Mesothelial cell of epicardium (in vitro differentiated cells): ENCODE measurements around the gene UNC5A. TPM values are rescaled to one million over a fixed set of nuclear protein-coding genes. Genes with fewer than 3 reads are reported as not detected.

Experiments
- DNase-seq, 2 experiments: peaks; one replicate each; pipeline ENCODE4 v3.0.0; 2021; ENCODE audit warnings: low spot score in 2 of 2; ENCODE audit not compliant: unreplicated experiment in 2 of 2
- H3K27ac Mint-ChIP-seq: 2 replicates; pipeline ENCODE4 v1.8.0; 2021; ENCODE audit warnings: mixed read lengths
- H3K27me3 Mint-ChIP-seq: 2 replicates; pipeline ENCODE4 v1.8.0; 2021; ENCODE audit warnings: low read depth, mixed read lengths
- H3K36me3 Mint-ChIP-seq: 2 replicates; pipeline ENCODE4 v1.8.0; 2021; ENCODE audit warnings: mixed read lengths
- H3K4me1 Mint-ChIP-seq: 2 replicates; pipeline ENCODE4 v1.8.0; 2021; ENCODE audit warnings: mixed read lengths
- H3K4me3 Mint-ChIP-seq: 2 replicates; pipeline ENCODE4 v1.8.0; 2021; ENCODE audit warnings: mild to moderate bottlenecking, moderate library complexity, mixed read lengths
- H3K9me3 Mint-ChIP-seq: 2 replicates; pipeline ENCODE4 v1.8.0; 2021; ENCODE audit warnings: mixed read lengths
- total RNA-seq: library from RNA; stranded (reverse); gene quantifications from 3 replicates; pipeline ENCODE4 v1.2.1, GENCODE V29; 2021
- TF ChIP-seq, protein P1 (sequence below): fragments of 200-600 bp; sonication (generic); IDR thresholded peaks from one replicate; pipeline ENCODE4 v1.5.0; 2021; ENCODE audit warnings: antibody characterized with exemption; ENCODE audit not compliant: unreplicated experiment

UNC5A gene
- total RNA-seq, 1 donor from 2014 or later, result not detected

- H3K4me1 Mint-ChIP-seq, result peaks cover 9% of the 10 kb centered on the region
- H3K27ac Mint-ChIP-seq, result no peak overlapping the region
- no peak overlapping the region for H3K4me3 Mint-ChIP-seq
- peaks cover 59% of the 10 kb centered on the region for H3K27me3 Mint-ChIP-seq
- no peaks in the 10 kb centered on the region for H3K36me3 Mint-ChIP-seq
- TF ChIP-seq, protein P1, sequence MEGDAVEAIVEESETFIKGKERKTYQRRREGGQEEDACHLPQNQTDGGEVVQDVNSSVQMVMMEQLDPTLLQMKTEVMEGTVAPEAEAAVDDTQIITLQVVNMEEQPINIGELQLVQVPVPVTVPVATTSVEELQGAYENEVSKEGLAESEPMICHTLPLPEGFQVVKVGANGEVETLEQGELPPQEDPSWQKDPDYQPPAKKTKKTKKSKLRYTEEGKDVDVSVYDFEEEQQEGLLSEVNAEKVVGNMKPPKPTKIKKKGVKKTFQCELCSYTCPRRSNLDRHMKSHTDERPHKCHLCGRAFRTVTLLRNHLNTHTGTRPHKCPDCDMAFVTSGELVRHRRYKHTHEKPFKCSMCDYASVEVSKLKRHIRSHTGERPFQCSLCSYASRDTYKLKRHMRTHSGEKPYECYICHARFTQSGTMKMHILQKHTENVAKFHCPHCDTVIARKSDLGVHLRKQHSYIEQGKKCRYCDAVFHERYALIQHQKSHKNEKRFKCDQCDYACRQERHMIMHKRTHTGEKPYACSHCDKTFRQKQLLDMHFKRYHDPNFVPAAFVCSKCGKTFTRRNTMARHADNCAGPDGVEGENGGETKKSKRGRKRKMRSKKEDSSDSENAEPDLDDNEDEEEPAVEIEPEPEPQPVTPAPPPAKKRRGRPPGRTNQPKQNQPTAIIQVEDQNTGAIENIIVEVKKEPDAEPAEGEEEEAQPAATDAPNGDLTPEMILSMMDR, result no peak
- no peak for DNase-seq
- H3K9me3 Mint-ChIP-seq, result no peaks in the 10 kb centered on the region
These were observed 50.9 kb downstream of the UNC5A start for GRCh38 chr5:176861276-176861675.

DNA sequence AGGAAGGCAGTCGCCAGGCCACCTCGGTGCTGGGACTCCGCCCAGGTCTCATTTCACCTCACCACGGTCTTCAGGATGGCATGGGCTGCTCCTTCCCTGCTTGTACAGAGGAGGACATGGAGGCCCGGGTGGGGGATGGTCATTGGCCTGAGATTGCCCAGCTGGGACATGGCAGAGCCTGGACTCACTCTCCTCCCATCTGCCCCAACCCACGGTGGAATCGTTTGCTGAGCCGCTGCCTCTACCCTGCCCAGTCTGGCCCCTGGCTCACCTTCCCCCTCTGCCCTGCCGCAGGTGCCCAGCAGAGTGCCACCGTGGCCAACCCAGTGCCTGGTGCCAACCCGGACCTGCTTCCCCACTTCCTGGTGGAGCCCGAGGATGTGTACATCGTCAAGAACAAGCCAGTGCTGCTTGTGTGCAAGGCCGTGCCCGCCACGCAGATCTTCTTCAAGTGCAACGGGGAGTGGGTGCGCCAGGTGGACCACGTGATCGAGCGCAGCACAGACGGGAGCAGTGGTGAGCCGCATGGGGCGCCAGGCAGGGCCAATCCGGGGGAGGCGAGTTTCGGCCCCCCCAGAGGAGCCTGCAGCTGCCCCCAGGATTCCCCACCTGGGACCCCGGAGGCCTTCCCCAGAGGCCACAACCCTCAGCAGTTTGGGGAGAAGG is 52.1 kb downstream of the UNC5A start:
- no peaks in the 10 kb centered on the region for H3K9me3 Mint-ChIP-seq
- H3K4me3 Mint-ChIP-seq, result no peak overlapping the region
- TF ChIP-seq, protein P1, result no peak
- H3K27ac Mint-ChIP-seq, result no peak overlapping the region
- H3K4me1 Mint-ChIP-seq, result peaks cover 11% of the 10 kb centered on the region
- no peak for DNase-seq
- H3K36me3 Mint-ChIP-seq, result no peaks in the 10 kb centered on the region
- H3K27me3 Mint-ChIP-seq, result peaks cover 63% of the 10 kb centered on the region

- Mint-ChIP-seq H3K36me3 (no peaks in the 10 kb centered on the region), H3K27me3 (peaks cover 60% of the 10 kb centered on the region), H3K27ac (no peak overlapping the region), H3K4me3 (no peak overlapping the region), H3K4me1 (peaks cover 11% of the 10 kb centered on the region), H3K9me3 (no peaks in the 10 kb centered on the region)
- TF ChIP-seq, protein P1, result no peak
- no peak for DNase-seq
These were observed 52.8 kb downstream of the UNC5A start for GRCh38 chr5:176863041-176863764.

DNA sequence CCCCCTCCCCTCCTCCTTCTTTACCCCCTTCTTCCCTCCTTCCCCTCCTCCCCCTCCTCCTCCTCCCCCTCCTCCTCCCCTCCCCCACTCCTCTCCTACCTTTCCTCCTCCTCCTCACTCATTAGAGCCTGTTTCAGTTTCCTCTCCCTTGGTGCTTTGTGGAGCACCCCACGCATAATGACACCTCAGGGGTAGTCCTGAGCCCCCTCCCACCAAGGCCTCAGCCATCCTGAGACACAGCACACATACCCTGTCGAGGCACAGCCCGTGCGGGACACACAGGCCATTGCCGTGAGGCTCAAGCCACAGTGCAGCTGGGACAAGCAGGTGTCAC is 53.4 kb downstream of the UNC5A start:
- peaks cover 57% of the 10 kb centered on the region for H3K27me3 Mint-ChIP-seq
- no peaks in the 10 kb centered on the region for H3K9me3 Mint-ChIP-seq
- H3K27ac Mint-ChIP-seq, result no peak overlapping the region
- no peak for DNase-seq
- H3K36me3 Mint-ChIP-seq, result no peaks in the 10 kb centered on the region
- H3K4me1 Mint-ChIP-seq, result peaks cover 11% of the 10 kb centered on the region
- TF ChIP-seq, protein P1, result no peak
- no peak overlapping the region for H3K4me3 Mint-ChIP-seq

DNA sequence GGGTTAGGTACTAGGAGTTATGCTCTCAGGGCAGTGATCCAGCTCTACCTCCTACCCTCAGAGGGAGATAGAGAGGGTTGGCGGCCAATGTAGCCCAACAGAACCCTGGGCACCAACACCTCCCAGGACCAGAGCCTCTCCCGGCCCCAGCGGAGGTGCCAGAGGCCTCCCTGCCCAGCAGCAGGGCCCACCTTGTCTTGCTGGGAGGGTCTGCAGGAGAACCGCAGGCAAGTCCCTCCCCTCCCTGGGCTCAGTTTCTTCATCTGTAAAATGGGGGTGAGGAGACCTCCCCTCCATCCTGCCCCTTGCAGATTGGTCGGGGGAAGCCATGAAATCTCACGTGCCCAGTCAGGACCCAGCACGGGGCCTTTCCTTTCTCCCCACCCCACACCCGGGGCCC is 54.4 kb downstream of the UNC5A start:
- TF ChIP-seq, protein P1, result no peak
- H3K27me3 Mint-ChIP-seq, result peaks cover 59% of the 10 kb centered on the region
- no peaks in the 10 kb centered on the region for H3K36me3 Mint-ChIP-seq

More for the DNA sequence above, 54.4 kb downstream of the UNC5A start:
- no peak for DNase-seq
- Mint-ChIP-seq H3K27ac (no peak overlapping the region), H3K9me3 (no peaks in the 10 kb centered on the region), H3K4me3 (no peak overlapping the region), H3K4me1 (peaks cover 11% of the 10 kb centered on the region)
